H54 (cell line): ENCODE data around the gene ATP1A2.

Experiments
- DNase-seq: peaks from one replicate; pipeline ENCODE4 v3.0.0; 2011; ENCODE audit warnings: low spot score, mixed read lengths; ENCODE audit not compliant: insufficient read length
- FAIRE-seq: peaks from 3 replicates; lab custom pipeline; 2011; peaks lifted over from hg19 to GRCh38; lab: Jason Lieb, UNC
- POLR2A ChIP-seq: IDR thresholded peaks from 2 replicates; pipeline ENCODE4 v1.6.1; 2011; ENCODE audit warnings: low read depth, mild to moderate bottlenecking, low read length

The ATP1A2 gene

GRCh38 chr1:160130486-160130885 lies 14.9 kb downstream of the ATP1A2 start:
- TF ChIP-seq POLR2A: no peak
- FAIRE-seq (no peak), DNase-seq (no peak)

- FAIRE-seq: no peak
- DNase-seq: no peak
- TF ChIP-seq POLR2A: no peak
Observed at GRCh38 chr1:160130939-160131338, 15.4 kb downstream of the ATP1A2 start.

GRCh38 chr1:160131803-160132565 lies 16.4 kb downstream of the ATP1A2 start:
- TF ChIP-seq POLR2A: no peak
- DNase-seq: no peak
- FAIRE-seq: no peak

- DNase-seq (no peak), FAIRE-seq (no peak)
- no peak for TF ChIP-seq POLR2A
Observed at GRCh38 chr1:160133990-160134770, 18.6 kb downstream of the ATP1A2 start.

- no peak for FAIRE-seq
- no peak for TF ChIP-seq POLR2A
- no peak for DNase-seq
Observed at GRCh38 chr1:160134791-160135572, 19.4 kb downstream of the ATP1A2 start.

- FAIRE-seq (no peak), DNase-seq (no peak)
- TF ChIP-seq POLR2A: no peak
Observed at GRCh38 chr1:160136121-160136925, 20.8 kb downstream of the ATP1A2 start.

GRCh38 chr1:160136926-160137200 lies 21.3 kb downstream of the ATP1A2 start:
- no peak for FAIRE-seq
- no peak for TF ChIP-seq POLR2A
- DNase-seq: no peak

- FAIRE-seq (no peak), DNase-seq (no peak)
- TF ChIP-seq POLR2A: no peak
Observed at GRCh38 chr1:160137216-160137862, 21.8 kb downstream of the ATP1A2 start.

GRCh38 chr1:160139840-160140239 lies 24.3 kb downstream of the ATP1A2 start:
- DNase-seq (no peak), FAIRE-seq (no peak)
- no peak for TF ChIP-seq POLR2A

- FAIRE-seq (no peak), DNase-seq (no peak)
- no peak for TF ChIP-seq POLR2A
Observed at GRCh38 chr1:160143695-160144094, 28.1 kb downstream of the ATP1A2 start.

GRCh38 chr1:160144921-160145320 lies 29.4 kb downstream of the ATP1A2 start:
- DNase-seq (no peak), FAIRE-seq (no peak)
- no peak for TF ChIP-seq POLR2A

GRCh38 chr1:160146107-160146506 lies 30.5 kb downstream of the ATP1A2 start:
- DNase-seq (no peak), FAIRE-seq (no peak)
- no peak for TF ChIP-seq POLR2A

GRCh38 chr1:160148121-160148520 lies 32.6 kb downstream of the ATP1A2 start:
- DNase-seq (no peak), FAIRE-seq (no peak)
- no peak for TF ChIP-seq POLR2A
